ENCODE data around the gene FAM171A1. TPM values are rescaled to one million over a fixed set of nuclear protein-coding genes. Genes with fewer than 3 reads are reported as not detected.

FAM171A1 gene
- total RNA-seq, 1 experiment from 2014 or later, result 1.0 TPM

DNA sequence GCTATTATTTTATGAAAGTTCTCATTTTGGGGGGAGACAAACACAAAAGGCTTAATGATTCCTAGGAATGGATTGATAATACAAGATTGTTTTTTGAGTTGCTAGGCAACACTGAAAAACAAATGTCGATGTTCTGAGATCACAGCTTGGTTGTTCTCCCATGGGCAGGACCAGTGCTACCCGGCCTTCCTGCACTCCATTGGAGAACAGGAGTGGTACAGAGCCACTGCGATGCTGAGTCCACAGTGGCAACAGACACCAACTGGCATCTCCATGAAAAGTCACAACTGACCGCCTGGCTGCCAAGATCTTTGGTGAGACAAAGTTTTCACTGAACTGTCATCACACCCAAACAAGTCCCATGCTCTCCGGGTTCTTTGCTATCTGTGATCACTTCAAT, 133.7 kb downstream of the FAM171A1 start:
- Mint-ChIP-seq H3K4me3 (ENCODE audit: low read depth, unreplicated experiment) (no peak overlapping the region), H3K4me1 (ENCODE audit: low read depth, unreplicated experiment) (peaks cover 14% of the 10 kb centered on the region), H3K27me3 (ENCODE audit: unreplicated experiment) (peaks cover 5% of the 10 kb centered on the region), H3K27ac (ENCODE audit: unreplicated experiment) (peak overlapping the region; percentile 85), H3K36me3 (ENCODE audit: insufficient read depth, unreplicated experiment) (peaks cover 12% of the 10 kb centered on the region), H3K9me3 (ENCODE audit: low read depth, unreplicated experiment) (no peaks in the 10 kb centered on the region)
- CTCF ChIA-PET, result no interaction called here
- intact Hi-C loops (cut with micrococcal nuclease; ENCODE audit: unreplicated experiment), result loop anchor here (10.0 kb wide), 1 partner anchor 737 kb away; no protein-coding TSS in a partner anchor
- TF ChIP-seq, protein P1, sequence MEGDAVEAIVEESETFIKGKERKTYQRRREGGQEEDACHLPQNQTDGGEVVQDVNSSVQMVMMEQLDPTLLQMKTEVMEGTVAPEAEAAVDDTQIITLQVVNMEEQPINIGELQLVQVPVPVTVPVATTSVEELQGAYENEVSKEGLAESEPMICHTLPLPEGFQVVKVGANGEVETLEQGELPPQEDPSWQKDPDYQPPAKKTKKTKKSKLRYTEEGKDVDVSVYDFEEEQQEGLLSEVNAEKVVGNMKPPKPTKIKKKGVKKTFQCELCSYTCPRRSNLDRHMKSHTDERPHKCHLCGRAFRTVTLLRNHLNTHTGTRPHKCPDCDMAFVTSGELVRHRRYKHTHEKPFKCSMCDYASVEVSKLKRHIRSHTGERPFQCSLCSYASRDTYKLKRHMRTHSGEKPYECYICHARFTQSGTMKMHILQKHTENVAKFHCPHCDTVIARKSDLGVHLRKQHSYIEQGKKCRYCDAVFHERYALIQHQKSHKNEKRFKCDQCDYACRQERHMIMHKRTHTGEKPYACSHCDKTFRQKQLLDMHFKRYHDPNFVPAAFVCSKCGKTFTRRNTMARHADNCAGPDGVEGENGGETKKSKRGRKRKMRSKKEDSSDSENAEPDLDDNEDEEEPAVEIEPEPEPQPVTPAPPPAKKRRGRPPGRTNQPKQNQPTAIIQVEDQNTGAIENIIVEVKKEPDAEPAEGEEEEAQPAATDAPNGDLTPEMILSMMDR (IDR thresholded peaks at IDR 0.05; ENCODE audit: unreplicated experiment), result no peak
- peak; percentile 60 for DNase-seq
- BruUV-seq (replicated peaks), result no TSS peak

DNA sequence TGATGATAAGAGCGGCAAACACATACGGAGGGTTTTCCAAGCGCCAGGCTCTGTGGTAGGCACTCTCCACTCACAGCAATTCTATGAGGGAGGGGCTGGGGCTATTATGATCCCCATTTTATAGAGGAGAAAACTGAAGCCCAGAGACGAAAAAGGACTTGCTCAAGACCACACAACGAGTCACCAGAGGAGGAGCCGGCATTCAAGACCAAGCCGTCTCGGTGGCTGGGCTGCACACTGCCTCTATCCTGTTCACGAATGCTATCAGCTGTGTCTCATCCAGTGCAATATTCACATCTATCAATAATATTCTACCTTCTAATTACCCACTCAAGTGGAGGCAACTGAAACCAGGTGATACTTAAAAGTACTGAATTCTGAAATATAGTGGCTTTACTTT, 134.7 kb downstream of the FAM171A1 start:
- no peak for DNase-seq
- no peak overlapping the region for H3K27ac Mint-ChIP-seq (ENCODE audit: unreplicated experiment)
- peaks cover 18% of the 10 kb centered on the region for H3K4me1 Mint-ChIP-seq (ENCODE audit: low read depth, unreplicated experiment)
- intact Hi-C loops (cut with micrococcal nuclease; ENCODE audit: unreplicated experiment), result loop anchor here (10.0 kb wide), 1 partner anchor 738 kb away; no protein-coding TSS in a partner anchor
- H3K27me3 Mint-ChIP-seq (ENCODE audit: unreplicated experiment), result peaks cover 13% of the 10 kb centered on the region
- no peak overlapping the region for H3K4me3 Mint-ChIP-seq (ENCODE audit: low read depth, unreplicated experiment)
- H3K9me3 Mint-ChIP-seq (ENCODE audit: low read depth, unreplicated experiment), result no peaks in the 10 kb centered on the region
- CTCF ChIA-PET, result no interaction called here
- no TSS peak for BruUV-seq (replicated peaks)
- TF ChIP-seq, protein P1 (IDR thresholded peaks at IDR 0.05; ENCODE audit: unreplicated experiment), result no peak
- peaks cover 12% of the 10 kb centered on the region for H3K36me3 Mint-ChIP-seq (ENCODE audit: insufficient read depth, unreplicated experiment)

- Mint-ChIP-seq H3K36me3 (ENCODE audit: insufficient read depth, unreplicated experiment) (peaks cover under 1% of the 10 kb centered on the region), H3K4me3 (ENCODE audit: low read depth, unreplicated experiment) (no peak overlapping the region), H3K4me1 (ENCODE audit: low read depth, unreplicated experiment) (peaks cover 13% of the 10 kb centered on the region), H3K27me3 (ENCODE audit: unreplicated experiment) (peaks cover 44% of the 10 kb centered on the region), H3K27ac (ENCODE audit: unreplicated experiment) (no peak overlapping the region), H3K9me3 (ENCODE audit: low read depth, unreplicated experiment) (peaks cover 2% of the 10 kb centered on the region)
- intact Hi-C loops (cut with micrococcal nuclease; ENCODE audit: unreplicated experiment), result loop anchor here (10.0 kb wide), 1 partner anchor 743 kb away; no protein-coding TSS in a partner anchor
- CTCF ChIA-PET, result no interaction called here
- DNase-seq, result no peak
- no TSS peak for BruUV-seq (replicated peaks)
- TF ChIP-seq, protein P1 (IDR thresholded peaks at IDR 0.05; ENCODE audit: unreplicated experiment), result no peak
These were observed 138.8 kb downstream of the FAM171A1 start for GRCh38 chr10:15232279-15232678.

DNA sequence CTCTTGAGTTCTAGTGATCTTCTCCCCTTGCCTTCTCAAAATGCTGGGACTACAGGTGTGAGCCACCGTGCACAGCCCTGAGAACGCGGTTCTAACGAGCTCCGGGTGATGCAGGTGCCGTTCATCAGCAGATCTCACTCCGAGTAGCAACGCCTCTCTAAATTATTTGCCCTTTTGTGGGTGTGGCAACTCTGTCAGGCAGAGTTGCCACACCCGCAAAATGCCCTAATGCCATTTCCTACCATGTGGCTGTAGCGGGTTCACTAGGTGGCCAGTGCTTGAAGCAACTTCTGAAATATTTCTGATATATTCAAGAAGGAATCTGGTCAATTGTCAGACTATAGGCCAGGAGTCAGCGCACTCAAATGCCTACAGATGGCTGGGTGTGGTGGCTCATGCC, 139.7 kb downstream of the FAM171A1 start:
- no TSS peak for BruUV-seq (replicated peaks)
- H3K4me3 Mint-ChIP-seq (ENCODE audit: low read depth, unreplicated experiment), result no peak overlapping the region
- H3K4me1 Mint-ChIP-seq (ENCODE audit: low read depth, unreplicated experiment), result peaks cover 7% of the 10 kb centered on the region
- H3K27ac Mint-ChIP-seq (ENCODE audit: unreplicated experiment), result no peak overlapping the region
- TF ChIP-seq, protein P1 (IDR thresholded peaks at IDR 0.05; ENCODE audit: unreplicated experiment), result no peak
- intact Hi-C loops (cut with micrococcal nuclease; ENCODE audit: unreplicated experiment), result loop anchor here (10.0 kb wide), 1 partner anchor 743 kb away; no protein-coding TSS in a partner anchor
- H3K27me3 Mint-ChIP-seq (ENCODE audit: unreplicated experiment), result peaks cover 53% of the 10 kb centered on the region
- CTCF ChIA-PET, result interaction anchor here (0.7 to 0.8 kb wide), 3 partner anchors 17 to 1075 kb away, joined by 5 to 6 read pairs (median 6); no protein-coding TSS in a partner anchor
- H3K9me3 Mint-ChIP-seq (ENCODE audit: low read depth, unreplicated experiment), result peaks cover 2% of the 10 kb centered on the region
- peak; percentile 22 for DNase-seq
- no peaks in the 10 kb centered on the region for H3K36me3 Mint-ChIP-seq (ENCODE audit: insufficient read depth, unreplicated experiment)

Data from Calu3 (cell line).